ENCODE results near the gene EEF1AKMT1.
"Not testable (repeated sequence)": the region's sequence is repeated elsewhere in the genome, so short reads cannot be mapped to it uniquely, and the experiment has no call there.

EEF1AKMT1 gene

GRCh38 chr13:20776751-20777150 is 3.0 kb upstream of the EEF1AKMT1 start:
- no peak for DNase-seq

GRCh38 chr13:20775961-20776360 is 2.2 kb upstream of the EEF1AKMT1 start:
- no peak for DNase-seq

- DNase-seq: no peak
Measured at GRCh38 chr13:20774746-20775145, 985 bp upstream of the EEF1AKMT1 start.

GRCh38 chr13:20772401-20773131 is 1.2 kb downstream of the EEF1AKMT1 start:
- no peak for DNase-seq

- DNase-seq: no peak
Measured at GRCh38 chr13:20769834-20770233, 3.9 kb downstream of the EEF1AKMT1 start.

- no peak for DNase-seq
Measured at GRCh38 chr13:20769091-20769490, 4.7 kb downstream of the EEF1AKMT1 start.

- DNase-seq: no peak
Measured at GRCh38 chr13:20767309-20767943, 6.3 kb downstream of the EEF1AKMT1 start.

DNA sequence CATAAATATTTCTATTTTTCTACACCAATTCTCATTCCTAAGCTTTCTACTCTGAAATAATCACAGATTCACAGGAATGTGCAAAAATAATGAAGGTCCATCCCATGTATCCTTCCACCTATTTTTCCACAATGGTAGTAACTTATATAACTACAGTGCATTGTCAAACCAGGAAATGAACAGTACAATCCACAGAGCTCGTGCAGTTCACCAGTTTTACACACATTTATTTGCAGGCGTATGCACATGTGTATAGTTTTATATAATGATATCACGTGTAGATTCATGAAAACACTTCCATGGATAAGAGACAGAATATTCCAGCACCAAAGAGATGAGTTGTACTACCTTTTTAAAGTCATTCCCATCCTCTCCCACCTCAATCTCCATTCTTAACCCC is 12.9 kb downstream of the EEF1AKMT1 start:
- no peak for DNase-seq

DNA sequence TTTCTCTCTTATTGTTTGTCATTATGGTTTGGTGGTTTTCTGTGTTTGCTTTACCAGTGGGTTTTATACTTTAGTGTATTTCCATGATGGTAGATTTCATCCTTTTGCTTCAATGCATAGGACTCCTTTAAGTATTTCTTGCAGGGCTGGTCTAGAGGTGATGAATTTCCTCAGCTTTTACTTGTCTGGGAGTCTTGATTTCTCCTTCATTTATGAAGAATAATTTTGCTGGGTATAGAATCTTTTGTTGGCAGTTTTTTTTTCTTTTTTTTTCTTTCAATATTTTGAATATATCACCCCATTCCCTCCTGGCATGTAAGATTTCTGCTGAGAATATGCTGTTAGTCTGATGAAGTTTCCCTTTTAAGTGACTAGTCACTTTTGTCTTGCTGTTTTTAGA is 19.8 kb downstream of the EEF1AKMT1 start:
- no peak for DNase-seq

DNA sequence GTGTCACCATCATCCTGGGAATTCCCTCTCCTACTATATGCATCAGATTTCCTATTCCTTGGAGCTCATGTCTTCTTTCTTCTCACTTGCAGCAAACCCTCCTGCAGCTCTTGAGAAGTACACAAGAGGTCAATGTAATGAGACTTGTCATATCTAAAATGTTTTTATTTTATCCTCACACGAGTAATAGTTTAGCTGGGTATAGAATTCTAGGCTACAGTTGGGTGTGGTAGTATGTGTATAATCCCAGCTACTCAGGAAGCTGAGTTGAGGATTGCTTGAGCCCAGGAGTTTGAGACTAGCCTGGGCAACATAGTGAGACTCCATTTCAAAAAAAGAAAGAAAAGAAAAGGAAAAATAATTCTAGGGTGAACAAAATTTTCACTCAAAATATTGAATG is 24.4 kb downstream of the EEF1AKMT1 start:
- no peak for DNase-seq

- not testable (repeated sequence) for DNase-seq
Measured at GRCh38 chr13:20743830-20744404, 29.8 kb downstream of the EEF1AKMT1 start.

- DNase-seq: no peak
Measured at GRCh38 chr13:20740021-20740420, 33.7 kb downstream of the EEF1AKMT1 start.

DNA sequence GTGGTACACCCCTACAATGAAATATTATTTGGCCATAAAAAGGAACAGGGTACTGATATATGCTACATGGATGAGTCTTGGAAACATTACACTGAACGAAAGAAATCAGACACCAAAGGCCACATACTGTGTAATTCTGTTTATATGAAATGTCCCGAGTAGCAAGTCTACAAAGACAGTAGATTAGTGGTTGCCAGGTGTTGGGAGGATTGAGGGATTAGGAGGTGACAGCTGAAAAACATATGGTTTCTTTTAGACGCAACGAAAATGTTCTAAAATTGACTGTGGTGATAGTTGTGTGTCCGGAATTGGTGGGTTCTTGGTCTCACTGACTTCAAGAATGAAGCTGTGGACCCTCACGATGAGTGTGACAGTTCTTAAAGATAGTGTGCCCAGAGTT is 35.1 kb downstream of the EEF1AKMT1 start:
- no peak for DNase-seq

- no peak for DNase-seq
Measured at GRCh38 chr13:20729633-20730585, 43.9 kb downstream of the EEF1AKMT1 start.

DNA sequence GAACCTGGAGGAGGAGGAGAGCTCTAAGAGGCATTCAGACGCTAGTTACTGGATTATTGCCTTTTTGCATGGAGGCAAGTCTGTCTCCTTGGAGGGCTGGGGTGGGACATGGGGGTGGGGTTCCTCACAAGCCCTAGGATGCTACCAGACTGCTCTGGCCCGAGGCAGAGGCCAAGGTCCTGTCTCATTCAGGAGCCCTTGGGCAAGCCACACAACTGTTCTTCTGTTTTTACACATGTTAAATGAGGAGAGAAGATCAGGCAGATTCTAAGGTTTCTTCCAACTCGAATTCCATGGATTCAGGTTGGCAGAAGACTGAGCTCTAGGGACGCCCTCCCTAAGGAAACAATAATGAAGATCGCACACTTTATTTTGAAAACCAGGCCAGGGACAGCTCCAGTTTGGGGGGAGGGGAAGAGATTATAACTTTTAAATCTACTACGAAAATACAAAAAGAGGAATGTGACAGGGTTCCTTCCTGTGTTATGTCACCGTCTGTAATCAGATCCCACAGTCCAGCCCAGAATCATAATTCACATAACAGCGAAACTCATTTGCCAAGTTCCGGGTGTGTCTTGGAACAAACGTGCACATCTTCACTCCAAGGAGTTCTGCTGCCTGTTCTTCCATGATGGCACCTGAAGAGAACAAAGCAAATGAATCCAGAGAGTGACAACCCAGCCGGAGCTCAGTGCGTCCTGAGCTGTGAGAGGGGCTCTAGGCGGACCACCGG is 45.0 kb downstream of the EEF1AKMT1 start:
- no peak for DNase-seq

DNA sequence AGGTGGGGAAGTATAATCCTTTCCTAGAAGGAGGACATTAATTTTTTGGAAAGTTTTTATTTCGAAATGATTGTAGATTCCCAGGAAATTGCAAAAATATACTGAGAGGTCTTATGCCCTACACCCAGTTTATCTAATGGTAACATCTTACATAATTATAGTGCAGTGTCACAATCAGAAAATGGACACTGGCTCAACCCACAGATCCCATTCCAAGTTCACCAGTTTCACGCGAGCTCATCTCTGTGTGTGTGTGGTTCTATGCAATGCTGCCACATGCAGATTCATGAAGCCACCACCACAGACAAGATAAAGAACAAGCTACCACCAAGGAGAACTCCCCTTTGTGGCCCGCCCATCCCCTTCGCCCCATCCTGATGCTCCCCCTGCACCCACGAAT is 45.9 kb downstream of the EEF1AKMT1 start:
- no peak for DNase-seq

DNA sequence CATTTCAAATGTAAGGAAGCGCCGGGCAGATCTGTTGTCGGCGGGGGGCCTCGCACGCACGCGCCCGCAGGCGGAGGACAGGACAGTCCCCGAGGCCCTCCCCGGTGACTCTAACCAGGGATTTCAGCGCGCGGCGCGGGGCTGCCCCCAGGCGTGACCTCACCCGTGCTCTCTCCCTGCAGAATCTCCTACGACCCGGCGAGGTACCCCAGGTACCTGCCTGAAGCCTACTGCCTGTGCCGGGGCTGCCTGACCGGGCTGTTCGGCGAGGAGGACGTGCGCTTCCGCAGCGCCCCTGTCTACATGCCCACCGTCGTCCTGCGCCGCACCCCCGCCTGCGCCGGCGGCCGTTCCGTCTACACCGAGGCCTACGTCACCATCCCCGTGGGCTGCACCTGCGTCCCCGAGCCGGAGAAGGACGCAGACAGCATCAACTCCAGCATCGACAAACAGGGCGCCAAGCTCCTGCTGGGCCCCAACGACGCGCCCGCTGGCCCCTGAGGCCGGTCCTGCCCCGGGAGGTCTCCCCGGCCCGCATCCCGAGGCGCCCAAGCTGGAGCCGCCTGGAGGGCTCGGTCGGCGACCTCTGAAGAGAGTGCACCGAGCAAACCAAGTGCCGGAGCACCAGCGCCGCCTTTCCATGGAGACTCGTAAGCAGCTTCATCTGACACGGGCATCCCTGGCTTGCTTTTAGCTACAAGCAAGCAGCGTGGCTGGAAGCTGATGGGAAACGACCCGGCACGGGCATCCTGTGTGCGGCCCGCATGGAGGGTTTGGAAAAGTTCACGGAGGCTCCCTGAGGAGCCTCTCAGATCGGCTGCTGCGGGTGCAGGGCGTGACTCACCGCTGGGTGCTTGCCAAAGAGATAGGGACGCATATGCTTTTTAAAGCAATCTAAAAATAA is 52.1 kb downstream of the EEF1AKMT1 start:
- DNase-seq: no peak

GRCh38 chr13:20721058-20721453 is 52.7 kb downstream of the EEF1AKMT1 start:
- no peak for DNase-seq

- no peak for DNase-seq
Measured at GRCh38 chr13:20720499-20720898, 53.3 kb downstream of the EEF1AKMT1 start.

DNA sequence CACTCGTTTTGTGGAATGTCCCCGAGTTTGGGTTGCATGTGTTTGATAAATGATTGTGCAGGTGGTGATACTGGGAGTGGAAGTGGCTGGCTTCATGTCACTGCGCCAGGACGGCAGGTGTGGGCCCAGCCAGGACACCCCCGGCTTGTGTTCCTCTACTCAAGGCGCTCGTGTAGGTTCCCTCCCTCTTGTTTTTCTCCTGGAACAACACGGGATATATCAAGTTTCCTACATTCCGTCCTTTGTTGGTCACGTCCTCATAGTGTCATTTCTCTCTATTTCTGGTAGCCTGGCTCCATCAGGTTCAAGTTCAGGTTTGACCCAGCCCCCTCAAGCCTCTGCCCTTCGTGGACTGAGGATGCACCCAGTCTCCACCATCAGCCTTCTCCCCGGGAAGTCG is 54.0 kb downstream of the EEF1AKMT1 start:
- no peak for DNase-seq

- no peak for DNase-seq
Measured at GRCh38 chr13:20718958-20719566, 54.7 kb downstream of the EEF1AKMT1 start.

Data from DMS 273 treated with DMSO at 0.1 percent for 48 hours (cell line).